Ovary (tissue), 9 donors: Measurements from ENCODE around the gene GATAD2A. TPM values are rescaled to one million over a fixed set of nuclear protein-coding genes. Genes with fewer than 3 reads are reported as not detected.

Experiments used
- DNase-seq, 5 donors: peaks; one replicate each; pipeline ENCODE4 v3.0.0-alpha.2; 2019 to 2020
- H3K27ac ChIP-seq, 2 donors: fragments of 200-600 bp; one replicate each; pipeline versions ENCODE4 v1.5.1 to v1.8.0; 2019 to 2022
- H3K27me3 ChIP-seq: fragments of 200-600 bp; one replicate; pipeline ENCODE4 v1.8.0; 2022
- H3K36me3 ChIP-seq: fragments of 200-600 bp; sonication (generic); one replicate; pipeline ENCODE4 v1.5.1; 2019
- H3K4me1 ChIP-seq: one replicate; pipeline ENCODE4 v1.8.1; 2013; ENCODE audit warnings: mild to moderate bottlenecking, moderate library complexity; ENCODE audit not compliant: insufficient read depth
- H3K4me3 ChIP-seq: fragments of 200-600 bp; sonication (generic); one replicate; pipeline ENCODE4 v1.5.1; 2017
- H3K9me3 ChIP-seq, 2 donors: fragments of 200-600 bp in 1 of 2; sonication (generic) in 1 of 2; one replicate each; pipeline versions ENCODE4 v1.5.1 to v1.8.1; 2013 to 2019; ENCODE audit warnings: mild to moderate bottlenecking in 1 of 2, moderate library complexity in 1 of 2
- EP300 ChIP-seq: sonication (generic); formaldehyde crosslinking; IDR thresholded peaks from one replicate; pipeline ENCODE4 v1.6.1; 2017; ENCODE audit warnings: antibody characterized with exemption
- POLR2A ChIP-seq: fragments of 450-650 bp; IDR thresholded peaks from one replicate; pipeline ENCODE4 v1.6.1; 2017; ENCODE audit warnings: antibody characterized with exemption, mild to moderate bottlenecking, moderate library complexity
- WGBS, 3 donors: extraction: QIAGEN DNeasy Blood & Tissue Kit in 1 of 3; methylation state at CpG; one replicate each; pipeline versions ENCODE4 v1.1.5 to v1.1.7; 2013 to 2017; 5-methylcytosine and 5-hydroxymethylcytosine counted together
- intact Hi-C, 4 donors: fragments of 100-400 bp; cut with DNase I; formaldehyde crosslinking; loops; one replicate each; pipeline versions ENCODE4 v1.11.0 to v1.15.1; 2022 to 2023
- polyA plus RNA-seq, 2 donors: library from polyadenylated mRNA; stranded (reverse); fragments of 200-250 nt in 1 of 2; fragments of 350-450 nt in 1 of 2; fragmentation: Illumina TruSeq in 1 of 2; extraction: RNeasy Lipid Tissue Mini Kit (QIAGEN cat#74804) in 1 of 2; gene quantifications; one replicate each; pipeline ENCODE4 v1.2.3, GENCODE V29; 2013 to 2014
- total RNA-seq, 7 donors: library from RNA; depleted of rRNA in 2 of 7; stranded (reverse); fragments of >200 nt in 2 of 7; fragmentation: NEBNext Ultra II Directional in 3 of 7; extraction: Animal tissue kit (Norgen Biotek cat#: 25700) in 3 of 7; gene quantifications; one replicate each; pipeline versions ENCODE4 v1.1.0 to v1.2.4, GENCODE V29; 2016 to 2023
- TF ChIP-seq, protein P1 (sequence below), 3 donors: fragments of 450-650 bp in 2 of 3; fragments of 200-600 bp in 1 of 3; IDR thresholded peaks; one replicate each; pipeline versions ENCODE4 v1.5.1 to v1.8.0; 2016 to 2022; ENCODE audit warnings: antibody characterized with exemption in 3 of 3, mild to moderate bottlenecking in 1 of 3
- donor health status: DM: no; HTN: no; CAD: no; lungs with moderate emphysema.
- donor health status: DM: no; HTN: no; CAD: no.
- donor health status: Bipolar disorder and iron deficiency.
- donor health status: DM: yes; HTN: yes; CAD: no.
- donor health status: DM: no; HTN: no; CAD: no.
- donor health status: DM: yes; HTN: yes; CAD: no.

The GATAD2A gene
- total and polyA plus RNA-seq, 9 donors, result 10.7 to 83.0 (median 52.2) TPM

DNA sequence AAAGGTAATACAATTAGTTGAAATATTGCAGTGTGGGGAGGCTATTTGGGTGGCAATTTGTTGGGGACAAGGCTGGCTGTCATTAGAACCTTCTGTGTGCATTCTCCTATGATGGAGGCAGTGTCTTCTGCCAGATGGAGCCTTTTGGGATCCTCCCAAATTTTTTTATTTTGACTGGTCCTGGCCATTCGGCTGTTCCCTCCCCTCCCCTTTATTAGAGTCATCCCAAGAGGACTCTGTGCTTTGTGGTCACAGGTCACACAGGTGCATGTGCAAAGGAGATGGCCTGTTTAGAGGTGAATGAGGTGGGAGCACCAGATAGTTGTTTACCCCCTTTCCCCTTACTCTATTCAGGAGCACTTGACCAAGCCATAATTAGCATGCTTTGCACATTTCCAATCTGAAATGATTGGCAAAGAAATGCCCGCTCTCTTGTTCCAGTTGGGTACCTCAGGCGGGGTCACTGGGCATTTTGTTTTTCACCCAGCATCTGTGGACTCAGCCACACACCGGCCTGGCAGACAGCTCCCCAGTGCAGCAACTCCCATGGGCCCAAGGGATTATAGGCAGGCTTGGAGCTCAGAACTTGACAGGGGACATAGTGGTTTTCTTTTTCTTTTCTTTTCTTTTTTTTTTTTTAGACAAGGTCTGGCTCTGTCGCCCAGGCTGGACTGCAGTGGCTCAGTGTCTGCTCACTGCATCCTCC lies 19.8 kb downstream of the GATAD2A start:
- Histone ChIP-seq H3K27me3 (no peaks in the 10 kb centered on the region), H3K27ac (no peak overlapping the region), H3K4me1 (peaks cover 1% of the 10 kb centered on the region), H3K9me3 (no peaks in the 10 kb centered on the region), H3K36me3 (no peaks in the 10 kb centered on the region), H3K4me3 (no peak overlapping the region)
- intact Hi-C loops, result loop anchor here in 1 of 4 donors (10.0 kb wide), 1 partner anchor 59 kb away; no protein-coding TSS in a partner anchor
- DNase-seq, result no peak
- WGBS, 3 donors, result 68 to 71% (median 70%) methylated on average over 5 of the region's 5 CpGs
- TF ChIP-seq POLR2A, result no peak
- TF ChIP-seq, protein P1, sequence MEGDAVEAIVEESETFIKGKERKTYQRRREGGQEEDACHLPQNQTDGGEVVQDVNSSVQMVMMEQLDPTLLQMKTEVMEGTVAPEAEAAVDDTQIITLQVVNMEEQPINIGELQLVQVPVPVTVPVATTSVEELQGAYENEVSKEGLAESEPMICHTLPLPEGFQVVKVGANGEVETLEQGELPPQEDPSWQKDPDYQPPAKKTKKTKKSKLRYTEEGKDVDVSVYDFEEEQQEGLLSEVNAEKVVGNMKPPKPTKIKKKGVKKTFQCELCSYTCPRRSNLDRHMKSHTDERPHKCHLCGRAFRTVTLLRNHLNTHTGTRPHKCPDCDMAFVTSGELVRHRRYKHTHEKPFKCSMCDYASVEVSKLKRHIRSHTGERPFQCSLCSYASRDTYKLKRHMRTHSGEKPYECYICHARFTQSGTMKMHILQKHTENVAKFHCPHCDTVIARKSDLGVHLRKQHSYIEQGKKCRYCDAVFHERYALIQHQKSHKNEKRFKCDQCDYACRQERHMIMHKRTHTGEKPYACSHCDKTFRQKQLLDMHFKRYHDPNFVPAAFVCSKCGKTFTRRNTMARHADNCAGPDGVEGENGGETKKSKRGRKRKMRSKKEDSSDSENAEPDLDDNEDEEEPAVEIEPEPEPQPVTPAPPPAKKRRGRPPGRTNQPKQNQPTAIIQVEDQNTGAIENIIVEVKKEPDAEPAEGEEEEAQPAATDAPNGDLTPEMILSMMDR (IDR thresholded peaks at IDR 0.05), result no peak
- TF ChIP-seq EP300, result no peak

DNA sequence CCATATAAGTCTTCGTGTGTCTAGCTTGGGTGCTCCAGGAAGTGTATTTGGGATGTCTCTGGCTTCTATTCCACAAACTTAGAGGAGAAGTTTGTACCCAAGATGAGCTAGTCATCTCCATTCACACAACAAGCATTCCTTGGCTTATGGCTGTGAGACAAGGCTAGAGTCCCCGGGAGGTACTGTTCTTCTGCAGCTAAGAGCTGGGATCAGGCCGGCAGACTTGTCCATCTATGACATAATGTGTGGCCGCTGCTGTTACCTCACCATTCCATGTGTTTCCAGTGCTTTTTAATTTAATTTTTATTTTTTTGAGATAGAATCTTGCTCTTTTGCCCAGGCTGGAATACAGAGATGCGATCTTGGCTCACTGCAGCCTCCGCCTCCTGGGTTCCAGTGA lies 20.7 kb downstream of the GATAD2A start:
- Histone ChIP-seq H3K9me3 (no peaks in the 10 kb centered on the region), H3K4me1 (peaks cover 1% of the 10 kb centered on the region), H3K4me3 (no peak overlapping the region), H3K27me3 (no peaks in the 10 kb centered on the region), H3K27ac (no peak overlapping the region), H3K36me3 (no peaks in the 10 kb centered on the region)
- 94 to 95% (median 95%) methylated on average over 6 of the region's 6 CpGs for WGBS, 3 donors
- intact Hi-C loops, result loop anchor here in 1 of 4 donors (10.0 kb wide), 1 partner anchor 59 kb away; no protein-coding TSS in a partner anchor
- no peak for DNase-seq
- TF ChIP-seq, protein P1 (IDR thresholded peaks at IDR 0.05), result no peak
- no peak for TF ChIP-seq POLR2A
- no peak for TF ChIP-seq EP300

DNA sequence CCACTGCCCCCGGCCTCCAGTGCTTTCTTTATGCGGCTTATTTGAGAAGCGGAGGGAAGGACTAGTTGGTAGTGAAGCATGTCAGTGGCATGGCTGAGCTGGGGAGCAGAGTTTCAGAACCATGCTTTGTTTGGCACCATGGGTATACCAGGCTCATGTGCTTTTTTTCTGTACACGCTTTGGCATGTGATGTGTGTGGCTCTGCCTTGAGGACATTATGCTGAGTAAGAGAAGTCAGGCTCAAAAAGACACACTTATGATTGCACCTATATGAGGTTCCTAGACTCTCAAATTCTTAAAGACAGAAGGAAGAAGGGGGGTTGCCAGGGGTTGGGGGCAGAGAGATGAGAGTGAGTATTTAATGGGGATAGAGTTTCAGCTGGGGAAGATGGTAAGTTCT lies 21.3 kb downstream of the GATAD2A start:
- no peaks in the 10 kb centered on the region for H3K36me3 ChIP-seq
- DNase-seq, result no peak
- intact Hi-C loops, result loop anchor here in 1 of 4 donors (10.0 kb wide), 1 partner anchor 58 kb away; no protein-coding TSS in a partner anchor
- no peak overlapping the region for H3K4me3 ChIP-seq
- peaks cover under 1% of the 10 kb centered on the region for H3K4me1 ChIP-seq
- H3K27me3 ChIP-seq, result no peaks in the 10 kb centered on the region
- TF ChIP-seq POLR2A (no peak), EP300 (no peak)
- TF ChIP-seq, protein P1 (IDR thresholded peaks at IDR 0.05), result no peak
- 92 to 97% (median 96%) methylated on average over 4 of the region's 4 CpGs for WGBS, 3 donors
- H3K9me3 ChIP-seq, result no peaks in the 10 kb centered on the region
- no peak overlapping the region for H3K27ac ChIP-seq

DNA sequence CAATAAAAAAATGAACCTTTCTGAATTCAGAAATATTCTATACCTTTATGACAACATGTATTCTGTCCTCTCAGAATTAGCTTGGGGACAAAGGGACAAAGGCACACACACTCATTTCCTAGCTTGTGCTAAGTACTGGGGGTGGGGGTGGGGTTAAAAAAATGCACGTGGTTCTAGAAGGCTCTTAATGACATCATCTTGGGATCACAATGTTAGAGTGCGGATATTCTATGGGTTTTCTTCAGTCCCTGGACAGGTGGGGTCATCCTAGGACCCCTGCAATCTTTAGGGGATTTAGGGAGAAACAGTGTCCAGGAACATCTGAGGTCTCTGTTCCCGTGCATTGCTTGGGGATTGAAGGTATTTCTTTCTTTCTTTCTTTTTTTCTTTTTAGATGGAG lies 21.8 kb downstream of the GATAD2A start:
- H3K27ac ChIP-seq, result no peak overlapping the region
- H3K9me3 ChIP-seq, result no peaks in the 10 kb centered on the region
- no peaks in the 10 kb centered on the region for H3K36me3 ChIP-seq
- no peaks in the 10 kb centered on the region for H3K4me1 ChIP-seq
- DNase-seq, result no peak
- TF ChIP-seq POLR2A (no peak), EP300 (no peak)
- TF ChIP-seq, protein P1 (IDR thresholded peaks at IDR 0.05), result no peak
- intact Hi-C loops, result loop anchor here in 1 of 4 donors (10.0 kb wide), 1 partner anchor 57 kb away; no protein-coding TSS in a partner anchor
- H3K4me3 ChIP-seq, result no peak overlapping the region
- no peaks in the 10 kb centered on the region for H3K27me3 ChIP-seq
- WGBS, 3 donors, result 64 to 66% (median 65%) methylated on average over 3 of the region's 3 CpGs
